GM13977 (cell line): ENCODE measurements around the gene IL1RL1.

Experiments used
- DNase-seq: peaks from one replicate; pipeline ENCODE4 v3.0.0; 2012; ENCODE audit warnings: low spot score
- in situ Hi-C: fragments of 300-500 bp; cut with MboI; formaldehyde crosslinking; loops from one replicate; pipeline ENCODE4 v1.12.0; 2022; ENCODE audit warnings: low sequenced_read_pairs, low pct_unique_long_range_greater_than_20kb, mixed read lengths, inconsistent platforms; ENCODE audit not compliant: unreplicated experiment
- TF ChIP-seq, protein P1 (sequence below): IDR thresholded peaks from 2 replicates; pipeline ENCODE4 v1.5.1; 2012; ENCODE audit warnings: mild to moderate bottlenecking, control low read depth; ENCODE audit not compliant: insufficient read depth; ENCODE audit errors: extremely low read depth, missing control alignments

The IL1RL1 gene

DNA sequence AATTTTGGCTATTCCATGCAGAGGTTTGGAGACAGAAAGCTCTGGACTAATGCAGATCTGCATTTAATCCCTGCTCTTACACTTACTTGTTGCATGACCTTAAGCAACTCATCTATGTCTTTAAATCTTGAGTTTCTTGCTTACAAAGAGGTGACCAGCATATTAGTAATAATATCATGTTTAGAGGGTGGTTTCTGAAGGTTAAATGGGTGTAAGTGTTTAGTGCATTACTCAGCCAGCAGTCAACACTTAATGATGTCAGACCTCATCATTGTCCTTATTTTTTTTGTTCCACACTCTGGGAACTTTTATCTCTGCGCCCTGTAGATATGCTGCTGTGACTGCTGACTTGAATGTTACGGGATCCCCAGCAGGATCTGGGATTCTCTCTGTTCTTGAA, 1.7 kb downstream of the IL1RL1 start:
- in situ Hi-C loops, result loop anchor here (25.0 kb wide), 2 partner anchors 101 to 124 kb away; no protein-coding TSS in a partner anchor
- DNase-seq, result no peak
- TF ChIP-seq, protein P1, sequence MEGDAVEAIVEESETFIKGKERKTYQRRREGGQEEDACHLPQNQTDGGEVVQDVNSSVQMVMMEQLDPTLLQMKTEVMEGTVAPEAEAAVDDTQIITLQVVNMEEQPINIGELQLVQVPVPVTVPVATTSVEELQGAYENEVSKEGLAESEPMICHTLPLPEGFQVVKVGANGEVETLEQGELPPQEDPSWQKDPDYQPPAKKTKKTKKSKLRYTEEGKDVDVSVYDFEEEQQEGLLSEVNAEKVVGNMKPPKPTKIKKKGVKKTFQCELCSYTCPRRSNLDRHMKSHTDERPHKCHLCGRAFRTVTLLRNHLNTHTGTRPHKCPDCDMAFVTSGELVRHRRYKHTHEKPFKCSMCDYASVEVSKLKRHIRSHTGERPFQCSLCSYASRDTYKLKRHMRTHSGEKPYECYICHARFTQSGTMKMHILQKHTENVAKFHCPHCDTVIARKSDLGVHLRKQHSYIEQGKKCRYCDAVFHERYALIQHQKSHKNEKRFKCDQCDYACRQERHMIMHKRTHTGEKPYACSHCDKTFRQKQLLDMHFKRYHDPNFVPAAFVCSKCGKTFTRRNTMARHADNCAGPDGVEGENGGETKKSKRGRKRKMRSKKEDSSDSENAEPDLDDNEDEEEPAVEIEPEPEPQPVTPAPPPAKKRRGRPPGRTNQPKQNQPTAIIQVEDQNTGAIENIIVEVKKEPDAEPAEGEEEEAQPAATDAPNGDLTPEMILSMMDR, result no peak

DNA sequence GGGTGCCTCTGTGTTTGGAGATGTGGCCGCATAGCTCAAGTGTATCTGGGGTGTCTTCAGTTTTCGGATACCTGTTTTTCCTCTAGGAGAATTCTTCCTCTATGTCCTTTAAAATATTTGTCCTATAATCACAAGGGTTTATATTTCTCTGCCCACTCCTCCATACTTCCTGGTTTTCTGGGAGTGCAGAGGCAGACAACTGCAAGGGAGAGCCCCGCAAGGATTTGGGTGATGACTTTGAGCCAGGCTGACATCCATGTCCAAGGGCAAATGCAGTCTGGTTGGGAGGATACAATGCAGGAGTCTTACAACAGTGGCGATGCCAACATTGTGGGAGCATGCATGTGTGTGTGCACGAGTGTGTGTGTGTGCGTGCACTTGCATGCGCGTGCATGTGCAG, 2.1 kb downstream of the IL1RL1 start:
- DNase-seq, result no peak
- TF ChIP-seq, protein P1, result no peak
- in situ Hi-C loops, result loop anchor here (25.0 kb wide), 2 partner anchors 101 to 124 kb away; no protein-coding TSS in a partner anchor

DNA sequence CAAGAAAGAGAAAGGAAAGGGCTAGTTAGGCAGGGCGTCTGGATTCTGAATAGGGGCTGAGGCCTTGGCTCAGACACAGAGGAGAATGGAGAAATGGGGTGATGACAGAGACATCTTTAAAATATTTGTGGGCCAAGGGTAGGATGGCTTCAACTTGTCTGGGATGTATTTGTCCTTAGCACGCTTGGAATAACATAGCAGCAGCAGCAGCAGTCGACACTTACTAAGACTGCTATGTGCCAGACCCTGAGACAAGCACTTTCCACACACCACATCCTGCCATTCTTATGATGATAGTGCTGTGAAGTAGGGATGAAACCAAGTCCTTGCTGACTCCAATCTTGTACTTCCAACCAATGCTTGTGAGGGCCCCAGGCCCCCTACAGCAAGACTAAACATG, 2.6 kb downstream of the IL1RL1 start:
- TF ChIP-seq, protein P1, result no peak
- in situ Hi-C loops, result loop anchor here (25.0 kb wide), 2 partner anchors 102 to 123 kb away; no protein-coding TSS in a partner anchor
- DNase-seq, result no peak

DNA sequence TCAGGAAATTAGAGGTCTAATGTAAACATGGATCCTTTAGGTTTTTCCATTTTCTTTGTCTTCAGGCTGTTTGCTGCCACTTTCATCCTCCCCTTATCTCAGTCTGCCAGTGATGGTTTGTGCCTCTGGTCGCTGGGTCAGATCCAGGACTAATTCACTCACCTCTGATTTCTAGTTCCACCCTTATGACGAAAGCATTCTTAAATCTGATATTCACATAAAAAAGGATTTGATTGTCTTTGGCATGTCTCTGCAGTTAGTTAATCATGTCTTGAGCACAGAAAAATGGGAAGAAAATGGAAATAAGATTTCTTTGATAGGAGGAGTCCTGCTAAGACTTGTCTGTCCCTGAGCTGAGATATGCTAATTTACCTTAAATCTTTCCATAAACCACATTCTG, 4.6 kb downstream of the IL1RL1 start:
- in situ Hi-C loops, result loop anchor here (25.0 kb wide), 2 partner anchors 104 to 121 kb away; no protein-coding TSS in a partner anchor
- TF ChIP-seq, protein P1, result no peak
- no peak for DNase-seq

DNA sequence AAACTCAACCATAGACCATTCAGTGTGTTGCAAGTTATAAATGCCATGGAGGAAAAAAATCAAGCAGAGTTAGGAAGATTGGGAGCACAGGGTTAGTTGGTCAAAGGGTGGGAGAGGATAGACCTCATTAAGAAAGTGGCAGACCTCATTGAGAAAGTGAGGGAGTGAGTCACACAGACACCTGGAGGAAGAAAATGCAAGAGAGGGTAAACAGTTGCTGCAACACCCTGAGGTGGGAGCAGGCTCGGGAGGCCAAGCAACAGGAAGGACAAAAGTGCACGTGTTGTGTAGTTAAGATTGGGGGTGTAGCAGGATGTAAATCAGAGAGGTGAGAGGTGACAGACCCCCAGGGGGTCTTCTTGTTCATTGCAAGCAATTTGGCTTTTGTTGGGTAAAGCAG, 6.4 kb downstream of the IL1RL1 start:
- TF ChIP-seq, protein P1, result no peak
- in situ Hi-C loops, result loop anchor here (25.0 kb wide), 2 partner anchors 105 to 120 kb away; no protein-coding TSS in a partner anchor
- no peak for DNase-seq

DNA sequence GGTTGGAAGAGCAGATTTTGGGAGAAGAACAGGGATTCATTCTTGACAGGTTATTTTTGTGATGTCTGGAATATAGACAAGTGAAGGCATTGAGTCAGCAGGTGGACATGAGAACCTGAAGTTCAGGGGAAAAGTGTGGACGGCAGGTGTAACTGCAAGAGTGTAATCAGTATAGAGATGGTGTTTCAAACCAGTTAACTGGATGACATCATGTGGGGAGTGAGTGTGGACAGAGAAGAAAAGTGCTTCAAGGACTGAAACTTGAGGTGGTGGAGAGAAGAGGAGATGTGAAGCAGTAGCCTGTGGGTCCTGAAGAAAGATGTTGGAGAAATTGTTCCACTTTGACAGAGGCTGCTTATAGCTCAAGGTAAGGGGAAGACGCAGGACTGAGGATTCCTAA, 7.1 kb downstream of the IL1RL1 start:
- TF ChIP-seq, protein P1, result no peak
- peak; percentile 10 for DNase-seq
- in situ Hi-C loops, result loop anchor here (25.0 kb wide), 2 partner anchors 106 to 119 kb away; no protein-coding TSS in a partner anchor
